Activated CD4-positive, alpha-beta T cell treated with anti-CD3 and anti-CD28 coated beads, Interleukin-2, amount 50 U/mL, for 1 hour (primary cell): ENCODE measurements around the gene OOSP3.
"Not testable (repeated sequence)": the region's sequence is repeated elsewhere in the genome, so short reads cannot be mapped to it uniquely, and the experiment has no call there.

ENCODE experiments used
- DNase-seq: peaks from one replicate; pipeline ENCODE4 v3.0.0-alpha.2; 2020

The OOSP3 gene, protein sequence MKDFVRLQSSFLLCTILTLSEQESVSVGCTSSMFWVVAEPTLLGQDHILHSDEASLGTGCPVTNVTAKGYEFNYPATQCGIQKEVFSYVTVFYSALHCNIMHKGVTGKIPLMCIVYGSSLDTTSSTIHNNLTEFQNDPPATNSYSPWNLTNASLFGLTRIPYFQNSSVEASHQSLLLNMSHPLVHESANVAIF

DNA sequence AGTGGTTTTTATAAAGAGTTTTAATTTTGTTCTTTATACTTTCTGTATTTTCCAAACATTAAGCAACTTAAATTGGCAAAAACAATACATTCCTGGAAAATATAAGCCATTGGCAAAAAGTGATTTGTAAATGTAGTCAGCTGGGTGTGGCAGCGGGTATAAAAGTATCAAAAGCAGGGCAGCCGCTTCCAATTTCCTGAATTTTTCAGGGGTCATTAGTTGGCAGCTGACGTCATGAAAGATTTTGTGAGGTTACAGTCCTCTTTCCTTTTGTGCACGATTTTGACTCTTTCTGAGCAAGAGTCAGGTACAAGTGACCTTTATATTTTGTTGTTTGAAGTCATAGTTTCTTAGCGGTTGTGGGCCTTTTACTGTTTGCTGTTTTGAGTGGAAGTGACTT lies at the start of gene OOSP3:
Gene OOSP3 (plus strand): TSS at position 208 of the 400 bp plus-strand sequence. CDS start 27 bp downstream, at position 235.
- DNase-seq: no peak

DNA sequence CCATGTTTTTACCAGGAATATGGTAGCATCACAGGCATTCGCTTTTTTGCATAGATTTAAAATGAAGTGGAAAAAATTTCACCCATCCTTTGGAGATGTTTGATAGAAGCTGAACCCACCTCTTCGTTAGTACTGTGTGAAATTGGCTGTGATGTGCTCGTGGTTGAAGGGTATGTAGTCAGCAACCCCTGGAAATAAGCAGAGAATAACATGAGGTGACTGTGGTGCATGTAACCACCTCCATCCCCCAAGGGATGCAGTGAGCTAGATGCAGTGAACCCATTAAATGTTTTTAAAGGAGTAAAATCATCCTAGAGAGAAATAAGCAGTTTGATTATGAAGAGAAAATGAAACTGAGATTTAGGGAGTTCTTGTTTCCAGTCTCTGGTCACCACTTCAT lies 49.2 kb upstream of the OOSP3 start:
- DNase-seq: no peak

DNA sequence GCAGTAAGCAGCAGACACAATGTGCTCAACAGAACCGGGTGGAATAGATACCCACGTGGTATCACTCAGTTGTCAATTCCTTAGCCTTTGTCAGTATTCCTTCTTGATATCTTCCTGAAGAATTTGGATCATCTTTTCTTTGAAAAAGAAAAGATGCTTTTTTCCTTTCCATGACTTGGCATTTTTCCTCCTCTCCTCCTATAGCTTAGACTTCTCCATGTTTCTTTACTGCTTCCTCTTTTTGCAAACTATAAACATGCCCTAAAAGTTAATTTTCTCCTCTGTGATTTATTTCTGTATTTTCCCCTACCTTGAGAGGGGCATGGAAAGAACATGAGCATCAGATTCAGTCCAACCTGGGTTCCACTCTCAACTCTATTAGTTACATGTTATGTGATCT lies 45.0 kb upstream of the OOSP3 start:
- DNase-seq: no peak

DNA sequence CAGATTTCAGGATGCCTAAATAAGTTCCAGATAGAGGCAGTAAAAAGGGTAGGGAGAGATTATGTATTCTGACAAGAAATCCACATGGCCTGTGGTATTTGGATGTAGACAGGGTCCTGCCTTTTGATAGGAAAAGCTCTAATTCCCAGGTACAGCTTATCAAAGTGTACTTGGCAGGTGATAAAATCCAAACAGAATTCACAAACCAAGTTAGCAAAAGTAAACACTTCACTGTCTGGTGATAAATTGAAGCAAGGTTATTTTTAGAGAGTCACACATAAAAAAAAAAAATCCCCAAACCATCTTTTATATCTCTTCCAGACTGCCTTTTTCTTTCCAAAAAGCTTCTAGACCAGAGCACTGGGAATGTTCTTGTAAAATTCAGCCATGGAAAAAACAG lies 39.0 kb upstream of the OOSP3 start:
- no peak for DNase-seq

DNA sequence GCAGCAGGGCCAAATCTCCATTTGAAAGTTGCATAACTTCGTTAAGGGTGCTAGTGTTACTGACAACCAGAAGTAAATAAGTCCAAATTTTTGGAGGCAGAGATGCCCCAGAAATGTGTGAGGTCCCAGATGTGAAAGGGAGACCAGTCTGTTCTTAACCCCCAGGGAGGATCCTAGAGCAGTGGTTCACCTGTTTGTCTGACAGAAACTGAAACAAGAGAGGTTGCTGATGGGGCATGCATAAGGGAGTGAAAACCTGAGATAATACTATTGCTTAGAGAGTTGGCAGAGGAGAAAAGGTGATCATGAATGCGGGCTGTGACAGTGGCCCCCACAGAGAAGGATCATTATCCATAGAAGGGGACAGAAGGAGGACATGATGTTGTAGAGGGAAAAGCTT lies 37.1 kb upstream of the OOSP3 start:
- no peak for DNase-seq

DNA sequence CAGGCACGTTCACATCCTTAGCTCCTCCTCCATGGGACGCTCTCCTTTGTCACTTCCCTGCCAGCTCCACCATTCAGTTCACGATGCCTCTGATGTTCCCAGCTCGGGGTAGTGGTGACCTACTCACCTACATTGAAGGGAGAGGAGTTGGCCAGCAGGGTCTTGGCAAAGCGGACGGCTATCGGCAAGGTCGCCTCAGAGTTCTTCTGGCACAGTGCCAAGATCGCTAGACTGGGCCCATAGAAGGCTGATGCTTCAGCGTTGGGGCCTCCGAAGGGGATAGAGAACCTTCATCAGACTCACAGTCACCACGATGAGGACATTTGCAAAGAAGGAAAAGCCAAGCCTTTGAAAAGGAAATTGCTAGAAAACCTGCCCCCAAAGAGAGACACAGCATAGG lies 36.3 kb upstream of the OOSP3 start:
- no peak for DNase-seq

DNA sequence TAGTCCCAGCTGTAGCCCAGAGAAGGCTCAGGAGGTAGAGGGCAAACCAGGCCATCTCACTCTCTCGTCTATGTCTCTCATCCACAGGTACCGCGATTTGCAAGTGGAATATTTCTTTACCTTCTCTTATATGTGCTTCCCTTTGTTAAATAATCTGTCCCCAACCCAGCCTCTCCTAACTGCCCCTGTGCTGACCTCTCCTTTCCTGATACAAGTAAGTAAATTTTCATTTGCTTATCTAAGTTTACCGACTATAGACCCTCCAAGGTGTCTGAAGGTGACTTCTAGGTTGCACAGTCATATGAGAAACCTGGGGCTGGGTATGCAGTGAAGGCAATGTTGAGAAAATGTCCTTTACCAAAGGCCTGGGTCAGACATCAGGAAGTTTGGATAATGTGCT lies 33.2 kb upstream of the OOSP3 start, which contains the start of gene CBLIF:
Gene CBLIF (minus strand): TSS at position 101 of the 400 bp plus-strand sequence. CDS start 46 bp downstream, at position 55.
- no peak for DNase-seq

DNA sequence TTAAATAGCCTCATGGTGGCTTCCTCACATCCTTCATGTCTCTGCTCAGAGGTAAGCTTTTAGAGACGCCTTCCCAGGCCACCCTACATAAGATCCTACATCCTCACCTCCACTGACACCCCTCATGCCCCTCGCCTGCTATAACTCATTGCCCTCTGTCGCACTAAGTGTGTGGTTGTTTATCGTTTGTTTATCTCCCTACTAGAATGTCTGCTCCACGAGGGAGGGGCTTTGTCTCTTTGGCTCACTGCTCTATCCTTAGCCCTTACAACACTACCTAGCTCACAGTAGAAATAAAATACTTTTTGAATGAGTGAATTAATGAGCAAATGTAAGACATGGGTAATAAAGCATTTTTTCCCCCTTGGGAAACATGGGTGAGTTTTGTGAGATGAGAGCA lies 32.0 kb upstream of the OOSP3 start:
- no peak for DNase-seq

DNA sequence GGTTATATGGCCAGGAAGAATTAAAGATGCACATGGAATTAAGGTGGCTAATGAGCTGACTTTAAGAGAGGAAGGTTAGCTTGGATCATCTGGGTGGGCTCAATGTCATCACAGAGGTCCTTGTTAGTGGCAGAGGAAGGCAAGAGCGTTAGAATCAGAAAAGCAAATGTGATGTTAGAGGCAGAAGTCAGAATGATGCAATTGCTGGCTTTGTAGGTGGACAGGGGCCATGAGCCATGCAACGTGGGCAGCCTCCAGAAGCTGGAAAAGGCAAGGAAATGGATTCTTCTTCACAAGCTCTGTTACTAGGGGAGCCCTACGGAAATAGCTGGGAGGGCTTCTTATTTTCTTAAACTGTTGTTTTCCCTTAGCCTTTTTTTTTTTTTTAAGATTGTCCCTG lies 31.0 kb upstream of the OOSP3 start:
- DNase-seq: no peak

DNA sequence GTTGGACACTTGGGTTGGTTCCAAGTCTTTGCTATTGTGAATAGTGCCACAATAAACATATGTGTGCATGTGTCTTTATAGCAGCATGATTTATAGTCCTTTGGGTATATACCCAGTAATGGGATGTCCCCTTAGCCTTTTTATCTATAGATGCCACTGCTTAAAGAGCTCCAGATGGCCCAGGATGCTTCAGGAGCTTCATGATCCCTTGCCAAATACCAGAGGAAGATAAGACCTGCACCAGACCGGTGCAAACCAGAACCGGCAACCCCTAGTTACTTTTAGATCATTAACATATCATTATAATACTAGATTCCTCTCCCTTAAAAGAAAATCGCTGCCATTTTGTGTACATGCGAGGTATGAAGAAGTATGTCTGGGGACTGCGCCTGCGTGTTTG lies 30.1 kb upstream of the OOSP3 start:
- not testable (repeated sequence) for DNase-seq

DNA sequence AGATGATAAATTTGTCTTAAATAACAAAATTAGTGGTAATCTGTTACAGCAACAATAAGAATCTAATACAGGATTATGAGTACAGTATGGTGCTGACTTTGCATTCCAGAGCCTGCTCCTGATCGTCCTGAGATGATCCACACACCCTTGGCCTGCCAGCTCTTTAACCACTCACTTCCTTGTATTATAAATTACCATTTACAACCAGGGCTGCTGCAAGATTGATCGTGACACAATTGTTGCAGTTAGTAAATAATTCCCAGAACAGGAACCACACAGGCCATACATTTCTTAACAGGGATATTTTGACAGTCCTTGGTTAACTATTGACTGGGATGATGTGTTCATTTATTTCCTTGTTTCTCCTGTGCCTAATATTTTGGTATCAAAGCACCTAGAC lies 29.5 kb upstream of the OOSP3 start:
- DNase-seq: no peak

DNA sequence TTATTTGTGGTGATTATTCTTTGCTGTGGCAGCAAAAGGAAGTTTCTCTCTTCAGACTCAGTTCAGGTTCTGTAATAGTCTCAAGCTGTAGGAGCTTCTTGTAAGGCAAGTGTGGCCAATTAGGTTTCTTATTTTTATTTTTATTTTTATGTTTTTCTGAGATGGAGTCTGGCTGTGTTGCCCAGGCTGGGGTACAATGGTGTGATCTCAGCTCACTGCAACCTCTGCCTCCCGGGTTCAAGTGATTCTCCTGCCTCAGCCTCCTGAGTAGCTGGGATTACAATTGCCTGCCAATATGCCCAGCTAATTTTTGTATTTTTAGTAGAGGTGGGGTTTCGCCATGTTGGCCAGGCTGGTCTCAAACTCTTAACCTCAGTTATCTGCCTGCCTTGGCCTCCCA lies 29.0 kb upstream of the OOSP3 start:
- not testable (repeated sequence) for DNase-seq

DNA sequence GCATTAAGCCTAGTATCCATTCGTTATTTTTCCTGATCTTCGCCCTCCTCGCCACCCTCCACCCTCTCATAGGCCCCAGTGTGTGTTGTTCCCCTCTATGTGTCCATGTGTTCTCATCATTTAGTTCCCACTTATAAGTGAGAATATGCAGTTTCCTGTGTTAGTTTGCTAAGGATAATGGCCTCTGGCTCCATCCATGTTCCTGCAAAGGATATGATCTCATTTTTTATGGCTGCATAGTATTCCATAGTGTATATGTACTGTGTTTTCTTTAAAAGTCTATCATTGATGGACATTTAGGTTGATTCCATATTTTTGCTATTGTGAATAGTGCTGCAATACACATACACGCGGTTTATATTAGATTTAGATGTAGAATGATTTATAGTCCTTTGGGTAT lies 27.2 kb upstream of the OOSP3 start:
- DNase-seq: not testable (repeated sequence)

DNA sequence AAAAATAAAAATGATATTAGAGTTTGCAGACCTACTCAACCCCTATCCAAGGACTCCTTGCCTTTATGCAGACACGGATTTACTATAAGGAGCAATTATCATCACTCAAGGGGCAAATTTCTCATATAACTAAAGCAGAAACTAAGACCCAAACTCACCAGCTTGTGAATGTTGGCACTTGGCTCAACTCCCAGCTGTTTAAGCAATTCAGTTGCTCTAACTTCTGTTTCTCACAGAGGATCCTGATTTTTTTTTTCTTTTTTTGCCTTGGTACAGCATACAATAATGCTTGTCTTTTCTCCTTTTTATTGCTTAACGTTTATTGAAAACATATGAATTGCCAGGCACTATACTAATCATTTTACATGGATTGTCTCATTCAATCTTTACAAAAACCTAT lies 23.7 kb upstream of the OOSP3 start:
- no peak for DNase-seq

DNA sequence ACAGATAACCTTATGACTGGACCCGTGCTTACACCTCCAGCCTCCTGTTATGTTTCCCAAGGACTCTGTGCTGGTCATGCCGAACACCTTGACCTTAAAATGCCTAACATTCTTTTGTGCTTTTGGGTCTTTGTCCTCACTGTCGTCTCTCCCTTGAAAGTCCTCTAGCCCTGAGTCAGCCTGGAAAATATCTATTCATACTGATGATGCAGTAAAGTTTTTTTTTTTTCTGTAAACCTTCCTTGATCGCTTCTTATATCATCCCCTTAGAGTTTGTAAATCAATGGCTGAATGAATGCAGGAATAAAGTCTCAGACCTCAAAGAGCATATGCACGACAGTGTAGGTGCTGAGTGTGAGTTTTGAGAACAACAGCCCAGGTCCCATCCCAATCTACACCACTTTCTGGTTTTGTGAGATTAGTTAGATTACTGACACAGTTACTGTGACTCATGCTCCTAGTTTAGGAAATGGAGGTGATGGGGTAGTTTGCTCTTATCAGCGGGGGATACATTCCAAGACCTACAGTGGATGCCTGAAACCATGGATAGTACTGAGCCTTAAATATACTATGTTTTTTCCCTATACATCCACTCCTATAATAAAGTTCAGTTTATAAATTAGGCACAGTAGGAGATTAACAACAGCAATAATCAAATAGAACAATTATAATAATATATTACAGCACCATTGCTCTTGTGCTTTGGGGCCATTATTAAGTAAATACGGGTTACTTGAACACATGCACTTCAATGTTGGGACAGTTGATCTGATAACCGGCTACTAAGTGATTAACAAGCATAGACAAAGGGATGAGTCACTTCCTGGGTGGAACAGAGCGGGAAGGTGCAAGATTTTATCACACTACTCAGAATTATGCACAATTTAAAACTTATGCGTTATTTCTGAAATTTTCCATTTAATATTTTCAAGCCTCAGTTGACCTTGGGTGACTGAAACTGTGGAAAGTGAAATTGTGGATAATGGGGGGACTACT lies 20.8 kb upstream of the OOSP3 start:
- no peak for DNase-seq

DNA sequence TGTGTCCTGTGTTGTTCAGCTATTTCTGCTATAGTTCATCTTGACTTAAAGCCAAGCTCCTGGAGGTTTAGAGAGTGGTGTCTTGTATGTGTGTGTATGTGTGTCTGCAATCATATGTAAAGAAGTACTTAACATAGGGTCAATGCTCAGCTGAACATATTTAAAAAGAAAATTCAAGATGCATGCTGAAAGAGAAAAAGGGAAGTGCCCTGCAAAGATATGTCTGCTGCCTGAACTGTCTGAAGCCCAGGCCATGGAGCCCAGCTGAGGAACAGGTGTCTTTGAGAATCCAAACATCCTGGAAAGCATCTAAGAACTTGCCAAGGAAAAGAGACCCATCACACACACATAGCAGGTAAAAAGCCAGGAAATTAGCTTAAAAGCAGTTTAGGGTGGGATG lies 18.9 kb upstream of the OOSP3 start:
- no peak for DNase-seq

DNA sequence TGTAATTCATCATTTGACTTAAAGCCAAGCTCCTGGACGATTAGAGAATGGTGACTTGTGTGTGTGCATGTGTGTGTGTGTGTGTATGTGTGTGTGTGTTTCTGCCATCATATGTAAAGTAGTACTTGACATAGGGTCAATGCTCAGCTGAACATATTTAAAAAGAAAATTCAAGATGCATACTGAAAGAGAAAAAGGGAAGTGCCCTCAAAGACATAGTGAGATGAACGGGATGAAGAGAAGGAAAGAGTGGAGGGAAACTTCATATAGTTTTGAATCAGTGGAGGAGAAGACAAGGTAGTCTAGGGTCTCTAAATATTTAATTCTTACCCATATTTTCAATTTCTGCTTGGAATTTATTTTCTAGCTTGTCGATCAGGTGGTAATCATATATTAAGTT lies 16.3 kb upstream of the OOSP3 start:
- no peak for DNase-seq

DNA sequence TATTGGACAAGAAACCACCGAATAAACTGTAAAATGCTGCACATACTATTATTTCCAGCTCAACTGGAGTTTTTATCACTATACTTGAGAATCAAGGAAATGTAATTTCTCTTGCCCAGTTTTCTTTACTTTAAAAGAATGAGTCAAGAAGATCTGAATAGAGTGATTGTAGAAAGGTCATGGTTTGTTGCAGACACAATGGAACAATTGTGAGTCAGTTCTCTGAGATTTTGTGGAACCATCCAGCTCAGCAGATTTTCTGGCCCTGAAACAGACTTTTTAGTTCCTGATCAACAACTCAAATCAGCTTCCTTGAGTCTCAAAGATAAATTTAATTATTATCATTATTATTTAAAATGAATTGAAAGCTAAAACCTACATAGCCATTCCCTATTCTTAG lies 13.6 kb upstream of the OOSP3 start:
- no peak for DNase-seq

DNA sequence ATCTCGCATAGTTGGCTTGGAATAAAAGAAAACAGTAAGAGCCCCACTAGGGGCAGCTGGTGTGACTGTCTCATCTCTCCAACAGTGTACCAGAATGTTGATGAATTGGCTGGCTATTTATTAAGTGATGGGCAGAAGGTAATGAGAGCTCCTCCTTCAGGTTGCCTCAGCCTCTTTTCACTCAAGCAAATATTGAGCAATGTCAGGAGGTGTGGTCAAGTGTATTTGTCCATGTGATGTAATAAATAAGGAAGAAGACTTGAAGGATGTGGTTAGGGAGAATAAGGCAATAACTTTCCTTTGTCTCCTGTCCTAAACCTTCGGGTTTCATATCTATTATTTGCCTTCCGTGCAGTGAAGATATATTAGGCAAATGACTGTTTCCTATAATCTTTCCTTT lies 12.2 kb upstream of the OOSP3 start, which contains the start of gene TCN1:
Gene TCN1 (minus strand): TSS at position 91 of the 400 bp plus-strand sequence. CDS start 17 bp downstream, at position 74.
- no peak for DNase-seq

DNA sequence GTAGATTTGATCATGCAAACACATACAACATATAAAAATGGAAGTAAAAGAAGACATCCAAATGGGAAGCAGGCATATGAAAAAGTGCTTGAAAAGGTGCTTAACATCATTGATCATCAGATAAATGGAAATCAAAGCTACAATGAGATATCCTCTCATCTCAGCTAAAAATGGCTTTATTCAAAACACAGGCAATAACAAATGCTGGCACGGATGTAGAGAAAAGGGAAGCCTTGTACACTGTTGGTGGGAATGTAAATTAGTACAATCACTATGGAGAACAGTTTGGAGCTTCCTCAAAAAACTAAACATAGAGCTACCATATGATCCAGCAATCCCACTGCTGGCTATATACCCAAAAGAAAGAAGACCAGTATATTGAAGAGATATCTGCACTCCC lies 11.7 kb upstream of the OOSP3 start:
- DNase-seq: no peak

DNA sequence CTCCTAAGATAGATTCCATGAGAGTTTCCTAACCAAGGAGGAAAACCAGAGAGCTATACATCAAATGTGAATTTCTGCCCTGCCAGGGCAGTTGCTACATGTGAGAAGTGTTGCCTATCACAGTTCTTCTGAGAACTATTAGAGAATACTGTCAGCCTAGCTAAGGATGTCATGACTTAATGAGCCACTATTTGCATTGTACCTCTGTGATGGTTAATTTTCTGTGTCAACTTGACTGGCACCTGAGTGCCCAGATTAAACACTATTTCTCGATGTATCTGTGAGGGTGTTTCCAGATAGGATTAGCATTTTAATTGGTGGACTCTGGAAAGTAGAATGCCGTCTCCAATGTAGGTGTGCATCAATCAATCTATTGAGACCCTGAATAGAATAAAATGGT lies 10.6 kb upstream of the OOSP3 start:
- DNase-seq: no peak

DNA sequence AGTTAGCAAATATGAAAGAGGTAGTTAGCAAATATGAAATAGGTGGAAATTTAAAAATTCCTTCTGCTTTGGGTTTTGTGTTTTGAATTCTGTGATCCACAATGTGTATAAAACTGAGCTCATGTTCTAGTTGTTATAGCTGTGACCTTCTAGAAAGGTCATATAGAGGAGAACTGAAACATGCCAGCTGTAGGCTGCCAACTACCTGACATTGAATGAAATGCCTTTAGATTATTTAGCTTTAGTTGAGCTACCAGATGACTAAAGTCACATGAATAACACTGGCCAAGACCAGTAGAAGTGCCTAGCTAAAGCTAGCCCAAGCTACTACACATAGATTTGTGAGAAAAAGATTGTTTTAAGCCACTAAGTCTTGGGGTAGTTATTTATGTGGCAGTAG lies 6.5 kb upstream of the OOSP3 start:
- DNase-seq: no peak

DNA sequence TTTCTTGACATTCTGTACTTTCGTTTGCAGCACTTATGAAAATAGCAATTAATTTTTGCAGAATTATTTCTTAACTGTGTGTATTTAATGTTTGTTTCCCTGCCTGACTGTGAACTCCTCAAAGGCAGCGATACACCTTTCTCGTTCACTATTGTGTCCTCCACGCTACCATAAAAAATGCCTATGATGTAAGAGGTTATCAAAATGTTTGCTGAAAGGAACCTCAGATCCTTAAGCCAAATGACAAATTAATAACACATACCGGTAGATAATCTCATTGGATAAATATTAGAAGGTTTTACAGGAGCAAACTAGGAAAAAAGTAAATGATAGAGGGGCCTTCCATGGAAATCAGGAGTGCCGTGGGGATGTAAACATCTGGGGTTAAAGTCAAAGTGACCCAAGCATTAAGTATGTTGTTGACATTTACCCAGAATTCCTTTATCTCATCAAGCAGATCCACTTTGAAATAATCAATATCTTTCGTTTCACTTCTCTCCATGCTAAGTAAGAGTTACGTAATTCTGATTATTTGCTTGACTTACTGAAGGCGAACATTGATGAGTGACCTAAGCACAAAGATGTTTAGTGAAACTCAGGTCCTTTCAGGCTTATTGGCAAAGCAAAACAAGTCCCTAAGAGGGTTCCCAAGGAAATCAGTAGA lies 2.6 kb upstream of the OOSP3 start:
- no peak for DNase-seq

DNA sequence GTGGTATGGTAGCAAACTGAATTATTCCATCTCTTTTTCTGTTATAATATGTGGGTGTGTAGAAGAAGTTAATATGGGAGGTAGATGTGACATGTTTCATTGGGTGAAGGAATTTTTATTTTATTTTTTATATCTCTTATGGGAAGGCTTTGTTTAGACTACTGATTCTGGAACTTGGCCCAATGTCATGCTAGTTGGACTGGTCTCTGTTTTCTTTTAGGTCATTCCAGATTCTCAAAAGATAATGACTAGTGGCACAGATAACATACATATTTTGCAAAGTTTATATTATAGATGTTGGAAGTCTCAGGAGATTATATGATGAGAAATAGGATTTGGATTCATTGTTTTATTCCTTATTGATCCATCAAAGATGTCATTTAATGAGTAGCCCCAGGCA lies 1.3 kb upstream of the OOSP3 start:
- no peak for DNase-seq
